ENCODE measurements around the gene GRHL1.

Gene GRHL1

GRCh38 chr2:9946818-9947217 is 4.7 kb upstream of the GRHL1 start:
- H3K4me3 ChIP-seq (replicated peaks; ENCODE audit: low read depth, low read length): no peak overlapping the region
- no peak for TF ChIP-seq CTCF (IDR thresholded peaks at IDR 0.05; ENCODE audit: low read depth, low read length, missing control alignments)
- no peak for DNase-seq (ENCODE audit: extremely low read depth, low read depth)

- no peak for TF ChIP-seq CTCF (IDR thresholded peaks at IDR 0.05; ENCODE audit: low read depth, low read length, missing control alignments)
- H3K4me3 ChIP-seq (replicated peaks; ENCODE audit: low read depth, low read length): no peak overlapping the region
- no peak for DNase-seq (ENCODE audit: extremely low read depth, low read depth)
Observed at GRCh38 chr2:9948721-9949120, 2.8 kb upstream of the GRHL1 start.

GRCh38 chr2:9949239-9949991 is 2.1 kb upstream of the GRHL1 start:
- TF ChIP-seq CTCF (IDR thresholded peaks at IDR 0.05; ENCODE audit: low read depth, low read length, missing control alignments): no peak
- DNase-seq (ENCODE audit: extremely low read depth, low read depth): no peak

GRCh38 chr2:9949992-9950520 is 1.4 kb upstream of the GRHL1 start:
- no peak for DNase-seq (ENCODE audit: extremely low read depth, low read depth)
- TF ChIP-seq CTCF (IDR thresholded peaks at IDR 0.05; ENCODE audit: low read depth, low read length, missing control alignments): no peak
- H3K4me3 ChIP-seq (replicated peaks; ENCODE audit: low read depth, low read length): no peak overlapping the region

More at GRCh38 chr2:9949239-9949991, 2.1 kb upstream of the GRHL1 start:
- H3K4me3 ChIP-seq (replicated peaks; ENCODE audit: low read depth, low read length): no peak overlapping the region

GRCh38 chr2:9950521-9951271 is 797 bp upstream of the GRHL1 start:
- DNase-seq (ENCODE audit: extremely low read depth, low read depth): no peak
- H3K4me3 ChIP-seq (replicated peaks; ENCODE audit: low read depth, low read length): peak overlapping the region; percentile 43

GRCh38 chr2:9951272-9951521 is 296 bp upstream of the GRHL1 start:
- DNase-seq (ENCODE audit: extremely low read depth, low read depth): no peak
- no peak for TF ChIP-seq CTCF (IDR thresholded peaks at IDR 0.05; ENCODE audit: low read depth, low read length, missing control alignments)

More at GRCh38 chr2:9950521-9951271, 797 bp upstream of the GRHL1 start:
- no peak for TF ChIP-seq CTCF (IDR thresholded peaks at IDR 0.05; ENCODE audit: low read depth, low read length, missing control alignments)

More at GRCh38 chr2:9951272-9951521, 296 bp upstream of the GRHL1 start:
- H3K4me3 ChIP-seq (replicated peaks; ENCODE audit: low read depth, low read length): peak overlapping the region; percentile 43
